ENCODE results near the gene DCAF7.

The DCAF7 gene

GRCh38 chr17:63629627-63630026, 79.3 kb downstream of the DCAF7 start:
- no peak for DNase-seq (ENCODE audit: low read depth, low spot score)

- DNase-seq (ENCODE audit: low read depth, low spot score): no peak
These were observed 80.8 kb downstream of the DCAF7 start for GRCh38 chr17:63631062-63631461.

- no peak for DNase-seq (ENCODE audit: low read depth, low spot score)
These were observed 81.3 kb downstream of the DCAF7 start for GRCh38 chr17:63631626-63632025.

GRCh38 chr17:63633742-63634141, 83.5 kb downstream of the DCAF7 start:
- DNase-seq (ENCODE audit: low read depth, low spot score): no peak

- DNase-seq (ENCODE audit: low read depth, low spot score): no peak
These were observed 83.9 kb downstream of the DCAF7 start for GRCh38 chr17:63634163-63634562.

GRCh38 chr17:63634816-63635215, 84.5 kb downstream of the DCAF7 start:
- no peak for DNase-seq (ENCODE audit: low read depth, low spot score)

- no peak for DNase-seq (ENCODE audit: low read depth, low spot score)
These were observed 85.0 kb downstream of the DCAF7 start for GRCh38 chr17:63635290-63635689.

- DNase-seq (ENCODE audit: low read depth, low spot score): no peak
These were observed 85.5 kb downstream of the DCAF7 start for GRCh38 chr17:63635787-63636186.

- no peak for DNase-seq (ENCODE audit: low read depth, low spot score)
These were observed 88.8 kb downstream of the DCAF7 start for GRCh38 chr17:63639125-63639524.

GRCh38 chr17:63640038-63640437, 89.8 kb downstream of the DCAF7 start:
- no peak for DNase-seq (ENCODE audit: low read depth, low spot score)

- no peak for DNase-seq (ENCODE audit: low read depth, low spot score)
These were observed 91.6 kb downstream of the DCAF7 start for GRCh38 chr17:63641692-63642448.

Data from activated naive CD8-positive, alpha-beta T cell treated with anti-CD3 and anti-CD28 coated beads, Interleukin-2, amount 50 U/mL, for 16 hours (primary cell).